OCI-LY1 (cell line): Measurements from ENCODE around the gene CRYGC.

Experiments
- H2AFZ ChIP-seq: fragments of 200-600 bp; sonication (generic), shearing (Covaris generic); 2 replicates; pipeline ENCODE4 v1.6.0; 2014; ENCODE audit warnings: antibody characterized with exemption, mild to moderate bottlenecking, low read length
- H3F3A ChIP-seq: fragments of 200-600 bp; sonication (generic), shearing (Covaris generic); 2 replicates; pipeline ENCODE4 v1.6.0; 2014; ENCODE audit warnings: mild to moderate bottlenecking, antibody characterized with exemption, low read length, moderate library complexity; ENCODE audit not compliant: insufficient read depth
- H3K27ac ChIP-seq: fragments of 200-600 bp; sonication (generic); 2 replicates; pipeline ENCODE4 v1.5.1; 2014; ENCODE audit warnings: low read length, mixed run types, mild to moderate bottlenecking, low read depth; ENCODE audit not compliant: poor library complexity, severe bottlenecking
- H3K27me3 ChIP-seq: fragments of 200-600 bp; sonication (generic); 2 replicates; pipeline ENCODE4 v1.6.0; 2014; ENCODE audit warnings: antibody characterized with exemption, mild to moderate bottlenecking, low read length, moderate library complexity; ENCODE audit not compliant: insufficient read depth
- H3K36me3 ChIP-seq: fragments of 200-600 bp; sonication (generic); 2 replicates; pipeline ENCODE4 v1.6.1; 2014; ENCODE audit warnings: mild to moderate bottlenecking, antibody characterized with exemption, low read length, moderate library complexity, mixed read lengths; ENCODE audit not compliant: insufficient read depth
- H3K4me1 ChIP-seq: fragments of 200-600 bp; sonication (generic); 2 replicates; pipeline ENCODE4 v1.5.1; 2014; ENCODE audit warnings: mild to moderate bottlenecking, low read length, moderate library complexity; ENCODE audit not compliant: insufficient read depth, severe bottlenecking
- H3K4me2 ChIP-seq: fragments of 200-600 bp; sonication (generic), shearing (Covaris generic); 2 replicates; pipeline ENCODE4 v1.6.1; 2014; ENCODE audit warnings: low read length
- H3K4me3 ChIP-seq: fragments of 200-600 bp; sonication (generic); 2 replicates; pipeline ENCODE4 v1.5.1; 2014; ENCODE audit warnings: low read length, low read depth, mild to moderate bottlenecking, mixed read lengths; ENCODE audit not compliant: poor library complexity, severe bottlenecking
- H3K79me2 ChIP-seq: fragments of 200-600 bp; shearing (Covaris generic); 2 replicates; pipeline ENCODE4 v1.6.1; 2016; ENCODE audit warnings: mixed run types, low read length, mixed read lengths; ENCODE audit not compliant: insufficient read depth
- H3K9ac ChIP-seq: fragments of 200-600 bp; sonication (generic), shearing (Covaris generic); 2 replicates; pipeline ENCODE4 v1.6.1; 2014; ENCODE audit warnings: mild to moderate bottlenecking, low read length, mixed read lengths
- H3K9me2 ChIP-seq: fragments of 200-600 bp; sonication (generic), shearing (Covaris generic); 2 replicates; pipeline ENCODE4 v1.6.1; 2014; ENCODE audit warnings: low read depth, mild to moderate bottlenecking, low read length, mixed read lengths
- H3K9me3 ChIP-seq: fragments of 200-600 bp; shearing (Covaris generic); 2 replicates; pipeline ENCODE4 v1.6.1; 2014; ENCODE audit warnings: low read length, mixed read lengths
- H4K20me1 ChIP-seq: fragments of 200-600 bp; sonication (generic), shearing (Covaris generic); 2 replicates; pipeline ENCODE4 v1.6.0; 2016; ENCODE audit warnings: mild to moderate bottlenecking, low read length; ENCODE audit not compliant: insufficient read depth
- EZH2 ChIP-seq: fragments of 200-600 bp; sonication (generic), shearing (Covaris generic); IDR thresholded peaks from 2 replicates; pipeline ENCODE4 v1.8.0; 2017; ENCODE audit warnings: borderline replicate concordance, mixed run types, mild to moderate bottlenecking, antibody characterized with exemption, low read length, moderate library complexity, mixed read lengths
- TF ChIP-seq, protein P1 (sequence below): fragments of 200-600 bp; sonication (generic), shearing (Covaris generic); IDR thresholded peaks from 2 replicates; pipeline ENCODE4 v1.5.1; 2017; ENCODE audit warnings: mild to moderate bottlenecking, antibody characterized with exemption, low read length, moderate library complexity, mixed read lengths

Gene CRYGC

DNA sequence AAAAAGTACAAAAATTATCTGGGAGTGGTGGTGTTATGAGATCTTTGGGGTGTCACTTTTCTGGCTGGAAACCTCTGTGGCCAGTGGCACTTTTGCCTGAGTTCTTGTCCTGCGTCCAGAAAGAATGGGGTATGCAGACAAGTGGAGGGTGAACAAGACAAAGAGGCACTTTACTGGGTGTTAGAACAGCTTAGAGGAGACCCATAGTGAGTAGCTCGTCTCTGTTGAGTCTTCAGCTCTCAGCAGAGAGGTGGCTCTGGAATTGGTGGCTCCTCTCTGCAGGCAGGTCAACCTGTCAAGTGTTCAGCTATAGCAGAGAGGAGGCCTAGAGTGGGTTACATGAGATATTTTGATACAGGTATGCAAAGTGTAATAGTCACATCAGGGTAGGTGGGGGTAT is 31.4 kb downstream of the CRYGC start:
- Histone ChIP-seq H3K9me3 (no peaks in the 10 kb centered on the region), H3K27ac (no peak overlapping the region), H3K27me3 (no peaks in the 10 kb centered on the region), H3K4me2 (no peak overlapping the region), H3K79me2 (no peaks in the 10 kb centered on the region), H3K36me3 (no peaks in the 10 kb centered on the region), H3K4me3 (no peak overlapping the region), H3K9ac (no peak overlapping the region), H3K9me2 (no peaks in the 10 kb centered on the region), H4K20me1 (no peaks in the 10 kb centered on the region), H3K4me1 (no peaks in the 10 kb centered on the region), H3F3A (no peaks in the 10 kb centered on the region), H2AFZ (no peak overlapping the region)
- TF ChIP-seq EZH2 = no peak
- TF ChIP-seq, protein P1, sequence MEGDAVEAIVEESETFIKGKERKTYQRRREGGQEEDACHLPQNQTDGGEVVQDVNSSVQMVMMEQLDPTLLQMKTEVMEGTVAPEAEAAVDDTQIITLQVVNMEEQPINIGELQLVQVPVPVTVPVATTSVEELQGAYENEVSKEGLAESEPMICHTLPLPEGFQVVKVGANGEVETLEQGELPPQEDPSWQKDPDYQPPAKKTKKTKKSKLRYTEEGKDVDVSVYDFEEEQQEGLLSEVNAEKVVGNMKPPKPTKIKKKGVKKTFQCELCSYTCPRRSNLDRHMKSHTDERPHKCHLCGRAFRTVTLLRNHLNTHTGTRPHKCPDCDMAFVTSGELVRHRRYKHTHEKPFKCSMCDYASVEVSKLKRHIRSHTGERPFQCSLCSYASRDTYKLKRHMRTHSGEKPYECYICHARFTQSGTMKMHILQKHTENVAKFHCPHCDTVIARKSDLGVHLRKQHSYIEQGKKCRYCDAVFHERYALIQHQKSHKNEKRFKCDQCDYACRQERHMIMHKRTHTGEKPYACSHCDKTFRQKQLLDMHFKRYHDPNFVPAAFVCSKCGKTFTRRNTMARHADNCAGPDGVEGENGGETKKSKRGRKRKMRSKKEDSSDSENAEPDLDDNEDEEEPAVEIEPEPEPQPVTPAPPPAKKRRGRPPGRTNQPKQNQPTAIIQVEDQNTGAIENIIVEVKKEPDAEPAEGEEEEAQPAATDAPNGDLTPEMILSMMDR = no peak

DNA sequence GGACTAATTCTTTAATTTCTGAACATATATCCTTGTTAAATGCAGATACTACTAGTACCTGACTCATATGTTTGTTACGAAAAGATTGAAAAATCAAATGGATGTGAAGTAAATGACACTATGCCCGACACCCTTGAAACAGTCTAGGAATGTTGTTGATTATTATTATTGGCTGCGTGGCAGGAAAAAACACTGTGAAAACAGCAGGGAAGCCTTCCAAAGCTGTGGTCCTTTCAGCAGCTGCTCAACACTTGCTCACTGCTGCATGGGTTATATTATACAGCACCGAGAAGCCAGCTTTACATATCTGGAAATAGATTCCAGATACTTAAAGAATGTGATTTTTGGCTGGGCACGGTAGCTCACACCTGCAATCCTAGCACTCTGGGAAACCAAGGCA is 31.8 kb downstream of the CRYGC start:
- Histone ChIP-seq H3K9ac (no peak overlapping the region), H3K79me2 (no peaks in the 10 kb centered on the region), H3K4me3 (no peak overlapping the region), H3K27me3 (no peaks in the 10 kb centered on the region), H3K9me2 (no peaks in the 10 kb centered on the region), H4K20me1 (no peaks in the 10 kb centered on the region), H2AFZ (no peak overlapping the region), H3F3A (no peaks in the 10 kb centered on the region), H3K27ac (no peak overlapping the region), H3K4me2 (no peak overlapping the region), H3K36me3 (no peaks in the 10 kb centered on the region), H3K4me1 (no peaks in the 10 kb centered on the region), H3K9me3 (no peaks in the 10 kb centered on the region)
- TF ChIP-seq, protein P1 = no peak
- TF ChIP-seq EZH2 = no peak

DNA sequence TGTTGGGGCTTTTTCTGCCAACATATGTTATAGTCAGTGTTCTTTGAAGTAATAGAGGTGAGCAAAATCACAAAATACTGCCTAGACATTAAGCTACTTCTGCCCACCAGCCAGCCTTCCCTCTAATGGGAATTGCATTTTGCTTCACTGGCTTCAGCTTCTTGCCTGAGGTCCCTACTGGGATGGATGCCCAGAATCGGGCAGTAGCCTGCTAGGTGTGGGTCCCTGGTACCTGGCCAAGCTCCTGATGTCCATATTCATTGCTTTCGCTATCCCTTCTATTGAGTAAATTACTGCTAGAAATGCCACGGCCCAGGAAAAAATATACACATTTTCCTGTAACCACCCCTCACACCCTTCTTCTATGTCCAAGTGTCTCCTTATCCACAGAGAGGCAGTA is 32.3 kb downstream of the CRYGC start:
- no peak for TF ChIP-seq EZH2
- TF ChIP-seq, protein P1 = no peak
- Histone ChIP-seq H2AFZ (no peak overlapping the region), H3K27me3 (no peaks in the 10 kb centered on the region), H3K9ac (no peak overlapping the region), H3K9me3 (no peaks in the 10 kb centered on the region), H3K4me1 (no peaks in the 10 kb centered on the region), H3K36me3 (no peaks in the 10 kb centered on the region), H3K4me3 (no peak overlapping the region), H3K27ac (no peak overlapping the region), H3K9me2 (no peaks in the 10 kb centered on the region), H3K79me2 (no peaks in the 10 kb centered on the region), H3K4me2 (no peak overlapping the region), H3F3A (no peaks in the 10 kb centered on the region), H4K20me1 (no peaks in the 10 kb centered on the region)
